Measurements from ENCODE around the gene NUDT15.
"Not testable (repeated sequence)": the region's sequence is repeated elsewhere in the genome, so short reads cannot be mapped to it uniquely, and the experiment has no call there.

The NUDT15 gene

GRCh38 chr13:48014359-48014758, 23.2 kb upstream of the NUDT15 start:
- no peaks in the 10 kb centered on the region for H3K9me3 Mint-ChIP-seq
- H3K4me3 Mint-ChIP-seq = no peak overlapping the region
- H3K27ac Mint-ChIP-seq = no peak overlapping the region

GRCh38 chr13:48018637-48019036, 18.9 kb upstream of the NUDT15 start:
- no peak overlapping the region for H3K27ac Mint-ChIP-seq
- H3K4me3 Mint-ChIP-seq = no peak overlapping the region
- H3K27me3 Mint-ChIP-seq = no peaks in the 10 kb centered on the region
- peaks cover 5% of the 10 kb centered on the region for H3K4me1 Mint-ChIP-seq (ENCODE audit: low read depth)
- peaks cover 17% of the 10 kb centered on the region for H3K36me3 Mint-ChIP-seq (ENCODE audit: low read depth)
- H3K9me3 Mint-ChIP-seq = no peaks in the 10 kb centered on the region
- no peak for DNase-seq

More at GRCh38 chr13:48014359-48014758, 23.2 kb upstream of the NUDT15 start:
- Mint-ChIP-seq H3K27me3 (no peaks in the 10 kb centered on the region), H3K4me1 (ENCODE audit: low read depth) (no peaks in the 10 kb centered on the region), H3K36me3 (ENCODE audit: low read depth) (peaks cover 12% of the 10 kb centered on the region)
- no peak for DNase-seq

- no peak overlapping the region for H3K27ac Mint-ChIP-seq
- no peak for DNase-seq
- H3K9me3 Mint-ChIP-seq = no peaks in the 10 kb centered on the region
- H3K4me3 Mint-ChIP-seq = no peak overlapping the region
- H3K4me1 Mint-ChIP-seq (ENCODE audit: low read depth) = peaks cover 5% of the 10 kb centered on the region
- peaks cover 9% of the 10 kb centered on the region for H3K36me3 Mint-ChIP-seq (ENCODE audit: low read depth)
- no peaks in the 10 kb centered on the region for H3K27me3 Mint-ChIP-seq
These were observed 17.7 kb upstream of the NUDT15 start for GRCh38 chr13:48019796-48020195.

GRCh38 chr13:48028066-48028465, 9.5 kb upstream of the NUDT15 start:
- H3K4me1 Mint-ChIP-seq (ENCODE audit: low read depth) = peaks cover 15% of the 10 kb centered on the region
- no peak overlapping the region for H3K27ac Mint-ChIP-seq
- no peak for DNase-seq
- H3K9me3 Mint-ChIP-seq = no peaks in the 10 kb centered on the region
- peaks cover 35% of the 10 kb centered on the region for H3K36me3 Mint-ChIP-seq (ENCODE audit: low read depth)
- no peaks in the 10 kb centered on the region for H3K27me3 Mint-ChIP-seq
- H3K4me3 Mint-ChIP-seq = no peak overlapping the region

- H3K27ac Mint-ChIP-seq = peak overlapping the region; percentile 48
- H3K27me3 Mint-ChIP-seq = no peaks in the 10 kb centered on the region
These were observed 7.7 kb upstream of the NUDT15 start for GRCh38 chr13:48029859-48030258.

GRCh38 chr13:48038761-48039160, 1.2 kb downstream of the NUDT15 start:
- H3K27ac Mint-ChIP-seq = peak overlapping the region; percentile 99
- H3K9me3 Mint-ChIP-seq = no peaks in the 10 kb centered on the region
- DNase-seq = no peak
- H3K4me3 Mint-ChIP-seq = peak overlapping the region; percentile 88
- H3K36me3 Mint-ChIP-seq (ENCODE audit: low read depth) = peaks cover 76% of the 10 kb centered on the region
- peaks cover 58% of the 10 kb centered on the region for H3K4me1 Mint-ChIP-seq (ENCODE audit: low read depth)
- no peaks in the 10 kb centered on the region for H3K27me3 Mint-ChIP-seq

More at GRCh38 chr13:48029859-48030258, 7.7 kb upstream of the NUDT15 start:
- H3K4me3 Mint-ChIP-seq = no peak overlapping the region
- peaks cover 22% of the 10 kb centered on the region for H3K4me1 Mint-ChIP-seq (ENCODE audit: low read depth)
- DNase-seq = no peak
- H3K36me3 Mint-ChIP-seq (ENCODE audit: low read depth) = peaks cover 43% of the 10 kb centered on the region
- no peaks in the 10 kb centered on the region for H3K9me3 Mint-ChIP-seq

- peaks cover 61% of the 10 kb centered on the region for H3K4me1 Mint-ChIP-seq (ENCODE audit: low read depth)
- peaks cover 74% of the 10 kb centered on the region for H3K36me3 Mint-ChIP-seq (ENCODE audit: low read depth)
- peak overlapping the region; percentile 15 for H3K4me3 Mint-ChIP-seq
- no peaks in the 10 kb centered on the region for H3K27me3 Mint-ChIP-seq
- peak overlapping the region; percentile 33 for H3K27ac Mint-ChIP-seq
- DNase-seq = no peak
- H3K9me3 Mint-ChIP-seq = no peaks in the 10 kb centered on the region
These were observed 2.5 kb downstream of the NUDT15 start for GRCh38 chr13:48040049-48040448.

- peaks cover 60% of the 10 kb centered on the region for H3K4me1 Mint-ChIP-seq (ENCODE audit: low read depth)
- H3K4me3 Mint-ChIP-seq = no peak overlapping the region
- H3K36me3 Mint-ChIP-seq (ENCODE audit: low read depth) = peaks cover 77% of the 10 kb centered on the region
- H3K27me3 Mint-ChIP-seq = no peaks in the 10 kb centered on the region
- no peaks in the 10 kb centered on the region for H3K9me3 Mint-ChIP-seq
- H3K27ac Mint-ChIP-seq = peak overlapping the region; percentile 53
- DNase-seq = no peak
These were observed 3.4 kb downstream of the NUDT15 start for GRCh38 chr13:48040896-48041295.

GRCh38 chr13:48042894-48043293, 5.4 kb downstream of the NUDT15 start:
- H3K4me3 Mint-ChIP-seq = no peak overlapping the region
- peaks cover 83% of the 10 kb centered on the region for H3K36me3 Mint-ChIP-seq (ENCODE audit: low read depth)
- H3K27me3 Mint-ChIP-seq = no peaks in the 10 kb centered on the region
- H3K9me3 Mint-ChIP-seq = no peaks in the 10 kb centered on the region
- no peak for DNase-seq
- peaks cover 46% of the 10 kb centered on the region for H3K4me1 Mint-ChIP-seq (ENCODE audit: low read depth)
- peak overlapping the region; percentile 60 for H3K27ac Mint-ChIP-seq

- no peak for DNase-seq
- Mint-ChIP-seq H3K36me3 (ENCODE audit: low read depth) (peaks cover 83% of the 10 kb centered on the region), H3K9me3 (no peaks in the 10 kb centered on the region), H3K27me3 (no peaks in the 10 kb centered on the region), H3K27ac (peak overlapping the region; percentile 72), H3K4me3 (no peak overlapping the region), H3K4me1 (ENCODE audit: low read depth) (peaks cover 35% of the 10 kb centered on the region)
These were observed 6.4 kb downstream of the NUDT15 start for GRCh38 chr13:48043789-48044503.

GRCh38 chr13:48050550-48050949, 13.0 kb downstream of the NUDT15 start:
- H3K4me3 Mint-ChIP-seq = no peak overlapping the region
- H3K27me3 Mint-ChIP-seq = no peaks in the 10 kb centered on the region
- peaks cover 88% of the 10 kb centered on the region for H3K36me3 Mint-ChIP-seq (ENCODE audit: low read depth)
- DNase-seq = no peak
- H3K27ac Mint-ChIP-seq = no peak overlapping the region
- no peaks in the 10 kb centered on the region for H3K9me3 Mint-ChIP-seq
- H3K4me1 Mint-ChIP-seq (ENCODE audit: low read depth) = no peaks in the 10 kb centered on the region

GRCh38 chr13:48054601-48055000, 17.1 kb downstream of the NUDT15 start:
- Mint-ChIP-seq H3K36me3 (ENCODE audit: low read depth) (peaks cover 85% of the 10 kb centered on the region), H3K4me3 (no peak overlapping the region), H3K4me1 (ENCODE audit: low read depth) (peaks cover 8% of the 10 kb centered on the region), H3K27ac (peak overlapping the region; percentile 53), H3K9me3 (no peaks in the 10 kb centered on the region), H3K27me3 (no peaks in the 10 kb centered on the region)
- no peak for DNase-seq

GRCh38 chr13:48055712-48056111, 18.2 kb downstream of the NUDT15 start:
- H3K27me3 Mint-ChIP-seq = no peaks in the 10 kb centered on the region
- peaks cover 8% of the 10 kb centered on the region for H3K4me1 Mint-ChIP-seq (ENCODE audit: low read depth)
- no peaks in the 10 kb centered on the region for H3K9me3 Mint-ChIP-seq
- peak overlapping the region; percentile 68 for H3K27ac Mint-ChIP-seq
- peaks cover 81% of the 10 kb centered on the region for H3K36me3 Mint-ChIP-seq (ENCODE audit: low read depth)
- no peak overlapping the region for H3K4me3 Mint-ChIP-seq
- DNase-seq = no peak

- Mint-ChIP-seq H3K27ac (peak overlapping the region; percentile 31), H3K36me3 (ENCODE audit: low read depth) (peaks cover 69% of the 10 kb centered on the region)
- H3K4me1 Mint-ChIP-seq (ENCODE audit: low read depth); DNase-seq; H3K27me3 Mint-ChIP-seq; H3K9me3 Mint-ChIP-seq; H3K4me3 Mint-ChIP-seq: not testable (repeated sequence)
These were observed 21.0 kb downstream of the NUDT15 start for GRCh38 chr13:48058536-48058935.

GRCh38 chr13:48059951-48060350, 22.4 kb downstream of the NUDT15 start:
- Mint-ChIP-seq H3K36me3 (ENCODE audit: low read depth) (peaks cover 72% of the 10 kb centered on the region), H3K27ac (peak overlapping the region; percentile 8)

More at GRCh38 chr13:48059951-48060350, 22.4 kb downstream of the NUDT15 start:
- not testable (repeated sequence) for H3K27me3 Mint-ChIP-seq; H3K4me1 Mint-ChIP-seq (ENCODE audit: low read depth); H3K4me3 Mint-ChIP-seq; H3K9me3 Mint-ChIP-seq; DNase-seq

Measured in activated T-cell treated with anti-CD3 and anti-CD28 coated beads, Interleukin-2, amount 50 U/mL, for 24 hours (primary cell).